CMK (cell line): Measurements from ENCODE around the gene IRS2.

Experiments used
- DNase-seq: peaks from one replicate; pipeline ENCODE4 v3.0.0-alpha.2; 2010; ENCODE audit warnings: low read depth

Gene IRS2

GRCh38 chr13:109802936-109803335 lies 16.6 kb upstream of the IRS2 start:
- DNase-seq = no peak

- no peak for DNase-seq
Observed at GRCh38 chr13:109795011-109795410, 8.6 kb upstream of the IRS2 start.

- DNase-seq = no peak
Observed at GRCh38 chr13:109794095-109794494, 7.7 kb upstream of the IRS2 start.

GRCh38 chr13:109792416-109793059 lies 6.2 kb upstream of the IRS2 start:
- DNase-seq = no peak

- DNase-seq = no peak
Observed at GRCh38 chr13:109790942-109791605, 4.7 kb upstream of the IRS2 start.

- DNase-seq = no peak
Observed at GRCh38 chr13:109790086-109790485, 3.7 kb upstream of the IRS2 start.

- no peak for DNase-seq
Observed at GRCh38 chr13:109789262-109789661, 2.9 kb upstream of the IRS2 start.

- DNase-seq = no peak
Observed at GRCh38 chr13:109788372-109789111, 2.2 kb upstream of the IRS2 start.

- DNase-seq = peak; percentile 31
Observed at GRCh38 chr13:109787135-109787954, 962 bp upstream of the IRS2 start.

GRCh38 chr13:109785892-109786450 lies 412 bp downstream of the IRS2 start:
- DNase-seq = no peak

- DNase-seq = no peak
Observed at GRCh38 chr13:109785141-109785891, 1.1 kb downstream of the IRS2 start.

GRCh38 chr13:109784590-109785140 lies 1.7 kb downstream of the IRS2 start:
- DNase-seq = no peak

- DNase-seq = no peak
Observed at GRCh38 chr13:109783815-109784589, 2.4 kb downstream of the IRS2 start.

- DNase-seq = no peak
Observed at GRCh38 chr13:109783447-109783814, 3.0 kb downstream of the IRS2 start.

GRCh38 chr13:109782823-109783431 lies 3.5 kb downstream of the IRS2 start:
- no peak for DNase-seq

GRCh38 chr13:109782066-109782822 lies 4.1 kb downstream of the IRS2 start:
- DNase-seq = no peak

GRCh38 chr13:109781384-109782065 lies 4.9 kb downstream of the IRS2 start:
- DNase-seq = no peak

- DNase-seq = no peak
Observed at GRCh38 chr13:109780845-109781383, 5.5 kb downstream of the IRS2 start.
